Vagina (tissue), 2 donors: ENCODE results near the gene CAMSAP2. TPM values are rescaled to one million over a fixed set of nuclear protein-coding genes. Genes with fewer than 3 reads are reported as not detected.

Experiments
- DNase-seq, 2 donors: peaks; one replicate each; pipeline ENCODE4 v3.0.0-alpha.2; 2017; ENCODE audit errors: extremely low spot score in 2 of 2
- H3K27ac ChIP-seq: fragments of 200-600 bp; sonication (generic); one replicate; pipeline ENCODE4 v1.5.1; 2019
- H3K27me3 ChIP-seq: fragments of 200-600 bp; sonication (generic); one replicate; pipeline ENCODE4 v1.5.1; 2019
- H3K36me3 ChIP-seq, 2 donors: fragments of 200-600 bp; sonication (generic); one replicate each; pipeline ENCODE4 v1.5.1; 2017 to 2019
- H3K4me1 ChIP-seq: fragments of 200-600 bp; sonication (generic); one replicate; pipeline ENCODE4 v1.5.1; 2019
- H3K4me3 ChIP-seq, 2 donors: fragments of 200-600 bp; sonication (generic); 1 replicate in 1 of 2; 2 replicates in 1 of 2; pipeline ENCODE4 v1.5.1; 2016 to 2019
- H3K9me3 ChIP-seq: fragments of 200-600 bp; sonication (generic); one replicate; pipeline ENCODE4 v1.5.1; 2019
- POLR2A ChIP-seq, 2 donors: fragments of 450-650 bp; IDR thresholded peaks; one replicate each; pipeline ENCODE4 v1.6.1; 2017; ENCODE audit warnings: antibody characterized with exemption in 2 of 2, mild to moderate bottlenecking in 2 of 2, moderate library complexity in 2 of 2
- POLR2AphosphoS5 ChIP-seq, 2 donors: sonication (generic); formaldehyde crosslinking; IDR thresholded peaks; one replicate each; pipeline ENCODE4 v1.9.0; 2017; ENCODE audit warnings: antibody characterized with exemption in 2 of 2, mild to moderate bottlenecking in 2 of 2, low read depth in 1 of 2; ENCODE audit not compliant: insufficient read depth in 1 of 2
- intact Hi-C: fragments of 100-400 bp; cut with DNase I; formaldehyde crosslinking; loops from one replicate; pipeline ENCODE4 v1.15.1; 2023
- total RNA-seq: library from RNA; depleted of rRNA; stranded (reverse); fragments of >200 nt; gene quantifications from one replicate; pipeline ENCODE4 v1.2.3, GENCODE V29; 2016
- TF ChIP-seq, protein P1 (sequence below), 3 experiments: fragments of 450-650 bp in 2 of 3; fragments of 200-600 bp in 1 of 3; sonication (generic) in 1 of 3; IDR thresholded peaks; one replicate each; pipeline ENCODE4 v1.5.1; 2017 to 2019; ENCODE audit warnings: antibody characterized with exemption in 3 of 3, mild to moderate bottlenecking in 2 of 3, moderate library complexity in 2 of 3

The CAMSAP2 gene
- total RNA-seq, 1 donor from 2014 or later, result 30.0 TPM

- intact Hi-C loops, result no loop called here
- H3K9me3 ChIP-seq, result no peaks in the 10 kb centered on the region
- no peak for TF ChIP-seq POLR2A (IDR thresholded peaks at IDR 0.05)
- TF ChIP-seq POLR2AphosphoS5 (IDR thresholded peaks at IDR 0.05; ENCODE audit: insufficient read depth in 1 of 2, low read depth in 1 of 2), result no peak
- TF ChIP-seq, protein P1, sequence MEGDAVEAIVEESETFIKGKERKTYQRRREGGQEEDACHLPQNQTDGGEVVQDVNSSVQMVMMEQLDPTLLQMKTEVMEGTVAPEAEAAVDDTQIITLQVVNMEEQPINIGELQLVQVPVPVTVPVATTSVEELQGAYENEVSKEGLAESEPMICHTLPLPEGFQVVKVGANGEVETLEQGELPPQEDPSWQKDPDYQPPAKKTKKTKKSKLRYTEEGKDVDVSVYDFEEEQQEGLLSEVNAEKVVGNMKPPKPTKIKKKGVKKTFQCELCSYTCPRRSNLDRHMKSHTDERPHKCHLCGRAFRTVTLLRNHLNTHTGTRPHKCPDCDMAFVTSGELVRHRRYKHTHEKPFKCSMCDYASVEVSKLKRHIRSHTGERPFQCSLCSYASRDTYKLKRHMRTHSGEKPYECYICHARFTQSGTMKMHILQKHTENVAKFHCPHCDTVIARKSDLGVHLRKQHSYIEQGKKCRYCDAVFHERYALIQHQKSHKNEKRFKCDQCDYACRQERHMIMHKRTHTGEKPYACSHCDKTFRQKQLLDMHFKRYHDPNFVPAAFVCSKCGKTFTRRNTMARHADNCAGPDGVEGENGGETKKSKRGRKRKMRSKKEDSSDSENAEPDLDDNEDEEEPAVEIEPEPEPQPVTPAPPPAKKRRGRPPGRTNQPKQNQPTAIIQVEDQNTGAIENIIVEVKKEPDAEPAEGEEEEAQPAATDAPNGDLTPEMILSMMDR (IDR thresholded peaks at IDR 0.05), result no peak
- peaks cover 6% of the 10 kb centered on the region for H3K27me3 ChIP-seq
- H3K4me1 ChIP-seq, result peaks cover 10% of the 10 kb centered on the region
- DNase-seq, result no peak
- no peak overlapping the region for H3K27ac ChIP-seq
- H3K4me3 ChIP-seq, result no peak overlapping the region
- no peaks in the 10 kb centered on the region for H3K36me3 ChIP-seq
Measured at GRCh38 chr1:200877839-200878551, 139.3 kb downstream of the CAMSAP2 start.

GRCh38 chr1:200880212-200880611, 141.5 kb downstream of the CAMSAP2 start:
- Histone ChIP-seq H3K36me3 (no peaks in the 10 kb centered on the region), H3K9me3 (no peaks in the 10 kb centered on the region), H3K4me3 (no peak overlapping the region), H3K27me3 (no peaks in the 10 kb centered on the region), H3K27ac (no peak overlapping the region), H3K4me1 (no peaks in the 10 kb centered on the region)
- intact Hi-C loops, result no loop called here
- DNase-seq, result no peak
- TF ChIP-seq POLR2AphosphoS5 (IDR thresholded peaks at IDR 0.05; ENCODE audit: insufficient read depth in 1 of 2, low read depth in 1 of 2) (no peak), POLR2A (IDR thresholded peaks at IDR 0.05) (no peak)
- TF ChIP-seq, protein P1 (IDR thresholded peaks at IDR 0.05), result no peak

GRCh38 chr1:200883118-200883517, 144.4 kb downstream of the CAMSAP2 start:
- intact Hi-C loops, result no loop called here
- H3K4me3 ChIP-seq, result no peak overlapping the region
- TF ChIP-seq, protein P1 (IDR thresholded peaks at IDR 0.05), result no peak
- TF ChIP-seq POLR2AphosphoS5 (IDR thresholded peaks at IDR 0.05; ENCODE audit: insufficient read depth in 1 of 2, low read depth in 1 of 2) (no peak), POLR2A (IDR thresholded peaks at IDR 0.05) (no peak)
- DNase-seq, result no peak
- H3K27ac ChIP-seq, result no peak overlapping the region
- no peaks in the 10 kb centered on the region for H3K27me3 ChIP-seq
- H3K36me3 ChIP-seq, result no peaks in the 10 kb centered on the region
- no peaks in the 10 kb centered on the region for H3K4me1 ChIP-seq
- H3K9me3 ChIP-seq, result no peaks in the 10 kb centered on the region

GRCh38 chr1:200885623-200886402, 147.1 kb downstream of the CAMSAP2 start:
- no peak overlapping the region for H3K27ac ChIP-seq
- H3K4me1 ChIP-seq, result peaks cover 7% of the 10 kb centered on the region
- H3K9me3 ChIP-seq, result no peaks in the 10 kb centered on the region
- TF ChIP-seq, protein P1 (IDR thresholded peaks at IDR 0.05), result no peak
- no peak for TF ChIP-seq POLR2A (IDR thresholded peaks at IDR 0.05)
- no peak for TF ChIP-seq POLR2AphosphoS5 (IDR thresholded peaks at IDR 0.05; ENCODE audit: insufficient read depth in 1 of 2, low read depth in 1 of 2)
- H3K4me3 ChIP-seq, result no peak overlapping the region
- no peak for DNase-seq
- H3K36me3 ChIP-seq, result no peaks in the 10 kb centered on the region
- no peaks in the 10 kb centered on the region for H3K27me3 ChIP-seq
- intact Hi-C loops, result no loop called here

- DNase-seq, result no peak
- no peak overlapping the region for H3K27ac ChIP-seq
- intact Hi-C loops, result no loop called here
- no peaks in the 10 kb centered on the region for H3K36me3 ChIP-seq
- H3K9me3 ChIP-seq, result no peaks in the 10 kb centered on the region
- no peaks in the 10 kb centered on the region for H3K27me3 ChIP-seq
- H3K4me3 ChIP-seq, result no peak overlapping the region
- H3K4me1 ChIP-seq, result peaks cover 15% of the 10 kb centered on the region
- no peak for TF ChIP-seq POLR2A (IDR thresholded peaks at IDR 0.05)
Measured at GRCh38 chr1:200886594-200886993, 147.9 kb downstream of the CAMSAP2 start.
